T-helper 1 cell (primary cell): ENCODE data around the gene SMYD3.

Experiments
- DNase-seq, 5 donors: peaks; one replicate each; pipeline ENCODE4 v3.0.0-alpha.2; 2012 to 2020

SMYD3 gene

DNA sequence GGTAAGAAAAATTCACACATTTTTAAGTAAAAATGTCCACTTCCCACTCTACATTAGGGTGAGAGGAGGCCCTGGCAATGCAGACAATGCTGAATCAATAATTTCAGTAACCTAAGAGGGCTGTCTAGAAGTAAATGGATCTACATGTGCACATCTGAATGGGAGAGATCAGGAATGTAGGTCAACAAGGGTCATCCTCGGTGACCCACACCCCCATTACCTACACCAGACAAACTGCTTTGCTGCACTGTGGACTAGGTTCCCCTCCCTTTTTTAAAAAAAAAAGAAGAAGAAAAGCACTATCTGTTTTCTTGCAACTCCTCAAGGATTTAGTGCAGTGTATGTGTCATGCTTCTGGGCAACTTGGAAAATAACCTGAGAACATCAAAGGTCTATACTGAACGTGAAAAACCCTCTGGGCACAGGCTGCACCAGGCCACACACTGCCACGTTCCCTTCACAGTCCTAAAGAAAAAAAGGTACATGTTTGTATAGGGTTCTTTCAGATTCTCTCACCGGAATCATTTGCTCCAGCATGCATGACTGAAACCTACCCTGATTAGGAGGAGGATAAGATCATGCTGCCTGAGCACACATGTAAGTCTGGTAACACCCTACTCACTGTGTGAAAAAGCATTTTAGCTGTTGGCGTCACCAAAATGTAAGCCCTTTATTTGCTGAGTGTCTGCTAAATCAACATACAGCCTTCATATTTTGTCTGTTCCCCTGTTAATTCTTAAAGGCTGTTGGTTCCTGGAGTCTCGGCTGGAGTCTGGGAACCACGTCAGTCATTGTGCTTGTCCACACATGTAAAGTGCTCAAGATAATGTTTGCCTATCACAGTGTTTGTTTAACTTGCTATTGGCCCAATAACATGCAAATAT lies 341.0 kb downstream of the SMYD3 start:
- DNase-seq: no peak

DNA sequence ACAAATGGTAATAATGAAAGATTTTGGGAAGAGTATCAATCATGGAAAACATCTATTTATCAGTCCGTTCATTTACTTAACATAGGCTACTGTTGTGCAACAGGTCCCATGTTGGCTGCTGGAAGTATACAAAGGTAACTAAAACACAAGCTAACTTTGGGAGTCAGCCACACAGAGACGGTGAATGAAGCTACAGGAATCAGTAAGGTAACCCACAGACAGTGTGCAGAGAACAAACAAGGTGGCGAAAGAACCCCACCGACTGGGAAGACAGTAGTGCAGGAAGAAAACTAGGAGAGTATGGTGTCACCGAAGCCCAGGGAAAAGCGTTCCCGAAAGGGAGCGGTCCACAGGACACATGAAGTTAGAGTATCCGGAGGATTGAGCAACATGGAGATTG lies 342.3 kb downstream of the SMYD3 start:
- no peak for DNase-seq

DNA sequence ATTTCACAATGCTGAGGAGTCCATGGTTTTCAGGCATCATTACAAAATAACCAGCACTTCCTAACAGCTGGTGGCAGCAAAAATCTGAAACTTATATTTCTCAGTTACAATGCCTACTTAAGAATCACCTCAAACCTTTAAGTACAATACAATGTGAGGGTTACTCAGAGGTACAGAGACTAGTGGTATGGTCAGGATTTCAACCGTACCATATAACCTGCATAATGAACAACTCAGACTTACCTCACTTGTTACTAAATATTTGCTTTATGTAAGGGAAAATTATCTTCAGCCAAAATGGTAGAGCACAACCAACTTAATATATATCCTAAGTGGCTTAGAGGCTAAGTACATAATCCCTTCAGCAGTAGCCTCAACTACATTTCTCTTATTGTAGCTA lies 344.5 kb downstream of the SMYD3 start:
- no peak for DNase-seq

DNA sequence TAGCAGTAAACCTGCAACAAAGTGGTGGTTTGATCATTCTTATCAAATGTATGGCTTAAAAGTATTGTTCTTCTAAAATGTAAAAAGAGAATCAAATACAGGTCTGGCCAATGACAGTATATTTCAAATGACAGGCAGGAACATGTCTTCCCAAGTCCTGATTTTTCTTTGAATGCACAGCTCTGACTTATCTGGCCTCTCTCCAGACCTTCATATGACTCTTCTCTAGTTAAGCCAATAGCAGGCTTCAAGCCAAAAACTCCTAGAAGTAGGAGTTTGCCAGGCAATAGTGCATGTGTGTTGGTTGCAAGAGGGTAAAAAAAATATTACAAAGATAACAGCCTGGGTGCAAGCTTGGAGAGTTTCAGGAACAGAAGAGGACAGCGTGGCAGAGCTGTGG lies 345.5 kb downstream of the SMYD3 start:
- no peak for DNase-seq

DNA sequence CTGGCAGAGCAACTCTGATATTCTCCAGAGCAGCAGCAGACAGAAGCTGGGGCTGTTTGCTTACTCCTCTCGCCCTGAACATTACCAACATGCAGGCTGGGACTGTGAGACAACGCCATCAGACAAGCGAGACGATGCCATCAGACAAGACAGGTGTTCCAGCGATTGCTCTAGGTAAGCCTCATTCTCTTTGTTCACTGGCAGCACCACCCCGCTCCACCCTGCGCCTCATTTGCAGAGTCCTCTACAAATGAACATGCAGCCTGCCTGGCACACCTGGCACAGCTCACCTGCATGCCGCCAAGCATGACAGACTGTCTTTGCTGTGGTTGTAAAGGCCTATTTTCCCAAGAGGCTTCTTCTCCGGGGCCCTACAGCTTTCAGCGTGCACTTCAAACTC lies 346.2 kb downstream of the SMYD3 start:
- DNase-seq: no peak

DNA sequence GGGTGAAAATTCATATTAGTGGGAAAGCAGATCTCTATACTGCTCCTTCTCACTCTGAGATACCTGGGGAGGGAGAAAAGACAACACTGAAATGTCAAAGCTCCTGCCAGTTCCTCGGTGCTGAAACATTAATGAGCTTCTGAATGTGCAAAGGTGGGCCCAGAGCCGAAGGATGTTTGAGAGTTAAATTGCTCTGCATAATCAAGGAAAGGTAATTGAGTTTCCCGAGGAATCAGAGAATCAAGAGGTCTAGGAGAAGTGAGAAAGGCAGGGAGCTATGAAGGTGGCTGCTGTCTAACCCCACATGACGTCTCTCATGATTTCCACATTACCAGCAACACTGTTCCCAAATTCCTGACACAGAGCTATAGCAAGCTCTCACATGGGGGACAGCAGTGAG lies 346.7 kb downstream of the SMYD3 start:
- DNase-seq: no peak

DNA sequence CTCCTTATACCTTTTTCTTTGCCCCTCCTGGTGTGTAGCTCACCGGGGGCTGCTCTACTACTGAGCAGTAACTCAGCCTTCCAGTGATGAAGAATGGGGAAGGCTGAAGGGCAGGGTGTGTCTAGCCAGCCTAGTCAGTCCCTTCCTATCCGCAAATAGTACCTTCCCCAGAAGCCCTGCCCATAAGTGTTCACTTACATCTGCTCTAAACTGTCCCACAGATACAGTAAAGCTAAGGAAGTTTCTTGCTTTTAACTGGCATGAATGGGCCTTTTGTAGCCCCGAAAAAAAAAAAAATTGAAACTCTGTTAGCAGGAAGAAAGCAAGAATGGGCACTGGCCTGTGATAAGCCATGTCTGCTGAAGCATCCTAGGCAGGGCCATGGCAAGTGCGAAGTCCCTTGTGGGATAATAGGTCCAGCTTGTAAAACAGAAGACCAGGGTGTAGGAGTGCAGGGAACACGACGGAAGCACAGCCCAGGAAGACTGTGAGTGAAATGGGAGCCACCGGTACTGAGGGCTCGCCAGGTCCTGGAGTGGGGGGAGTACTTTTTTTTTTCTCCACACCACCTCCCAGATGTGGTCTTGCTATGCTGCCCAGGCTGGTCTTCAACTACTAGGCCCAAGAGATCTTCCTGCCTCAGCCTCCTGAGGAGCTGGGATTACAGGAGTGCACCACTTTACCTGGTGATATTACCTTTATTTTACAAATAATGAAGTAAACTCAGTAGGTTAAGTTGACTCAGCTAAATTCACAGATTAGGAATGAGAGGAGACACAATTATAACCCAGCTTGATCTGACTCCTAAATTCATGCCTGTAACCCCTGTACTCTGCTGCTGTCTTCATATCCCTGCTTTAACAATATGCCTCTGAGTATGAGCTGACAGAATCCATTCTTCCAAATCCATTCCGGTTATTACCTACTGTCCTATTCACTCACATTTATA lies 347.5 kb downstream of the SMYD3 start:
- no peak for DNase-seq

DNA sequence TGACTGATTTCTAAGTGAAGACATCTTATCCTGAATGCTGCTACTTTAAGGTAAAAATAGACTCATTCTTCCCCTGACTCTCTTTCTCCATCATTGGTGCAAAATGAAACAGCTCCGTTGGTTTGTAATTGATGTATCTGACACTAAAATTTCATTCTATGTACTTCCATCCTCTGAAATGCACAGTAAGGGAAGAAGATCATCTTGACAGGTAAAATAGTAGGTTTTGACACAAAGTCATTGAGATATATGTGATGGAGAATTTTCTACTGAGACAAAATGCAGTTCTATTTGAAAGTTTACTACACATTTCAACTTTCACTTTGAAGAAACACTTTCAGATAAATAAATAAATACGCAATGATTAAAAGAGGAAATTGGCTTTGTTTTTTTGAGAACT lies 348.9 kb downstream of the SMYD3 start:
- no peak for DNase-seq

DNA sequence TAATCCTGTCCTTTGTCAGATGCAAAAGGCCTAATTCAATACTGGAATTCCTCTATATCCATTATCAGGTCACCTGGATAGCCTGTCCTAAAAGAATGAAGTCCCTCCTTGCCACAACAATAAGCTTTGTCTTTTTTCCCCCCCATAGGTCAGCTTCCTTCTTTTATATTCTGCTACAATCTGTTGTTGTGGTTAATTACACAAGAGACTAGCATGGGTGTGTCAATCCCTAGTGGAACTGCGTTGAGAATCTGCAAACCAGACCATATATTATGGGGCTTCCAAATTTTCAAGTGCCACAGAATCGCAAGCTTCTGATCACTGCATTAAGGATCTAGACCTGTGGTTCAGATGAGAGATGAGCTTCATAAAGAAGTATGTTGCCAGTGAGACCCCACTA lies 349.6 kb downstream of the SMYD3 start:
- DNase-seq: no peak

DNA sequence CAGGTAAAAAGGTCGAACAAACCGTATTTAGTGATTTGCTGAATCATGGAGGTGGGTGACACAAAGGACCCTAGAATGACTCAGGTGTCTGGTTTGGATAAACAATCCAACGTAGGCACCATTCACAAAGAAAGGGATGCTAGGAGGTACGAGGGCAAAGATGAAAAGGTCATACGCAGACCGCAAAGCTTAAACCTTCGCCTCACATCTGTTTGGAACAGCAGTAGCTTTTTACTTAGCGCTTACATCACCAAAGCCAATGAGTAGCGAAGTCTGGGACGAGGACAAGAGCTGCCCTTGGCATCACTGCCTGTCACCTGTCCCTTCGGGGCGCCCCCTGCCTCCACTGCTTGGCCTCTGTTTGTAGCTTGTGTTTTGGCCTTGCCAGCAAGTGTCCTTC lies 350.2 kb downstream of the SMYD3 start:
- no peak for DNase-seq

DNA sequence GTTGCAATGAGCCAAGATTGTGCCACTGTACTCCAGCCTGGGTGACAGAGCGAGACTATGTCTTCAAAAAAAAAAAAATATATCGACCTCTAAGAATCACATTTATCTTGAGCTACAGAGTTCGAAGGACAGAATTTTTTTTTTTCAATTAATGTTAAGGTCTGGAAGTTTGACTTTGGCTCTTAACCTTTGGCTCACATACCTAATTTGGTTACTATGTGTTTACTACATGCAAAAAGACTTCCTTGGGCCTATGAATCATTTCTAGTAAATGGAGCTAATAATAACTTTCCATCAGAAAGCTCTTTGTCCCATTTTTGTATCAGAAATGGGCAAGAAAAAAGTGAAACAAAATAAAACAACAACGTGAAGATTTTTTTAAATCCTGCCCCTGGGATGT lies 351.2 kb downstream of the SMYD3 start:
- DNase-seq: no peak

DNA sequence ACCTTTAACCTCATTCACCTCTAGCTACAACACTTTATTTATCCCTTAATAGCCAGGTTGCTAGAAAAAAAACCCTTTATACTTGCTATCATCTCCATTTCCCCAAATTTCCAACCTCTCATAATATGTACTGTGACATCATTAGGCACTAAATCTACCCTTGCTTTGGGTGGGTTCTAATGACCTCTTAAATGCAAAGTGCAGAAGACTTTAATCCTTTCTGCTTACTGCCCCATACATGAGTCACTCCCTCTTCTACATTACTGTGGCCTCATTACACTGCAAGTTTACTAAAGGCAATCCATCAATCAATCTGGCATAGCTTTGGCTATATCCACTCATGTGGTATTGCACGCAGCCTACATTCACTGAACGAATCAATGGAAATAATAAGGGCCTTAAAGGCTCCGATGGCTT lies 353.3 kb downstream of the SMYD3 start:
- DNase-seq: no peak

DNA sequence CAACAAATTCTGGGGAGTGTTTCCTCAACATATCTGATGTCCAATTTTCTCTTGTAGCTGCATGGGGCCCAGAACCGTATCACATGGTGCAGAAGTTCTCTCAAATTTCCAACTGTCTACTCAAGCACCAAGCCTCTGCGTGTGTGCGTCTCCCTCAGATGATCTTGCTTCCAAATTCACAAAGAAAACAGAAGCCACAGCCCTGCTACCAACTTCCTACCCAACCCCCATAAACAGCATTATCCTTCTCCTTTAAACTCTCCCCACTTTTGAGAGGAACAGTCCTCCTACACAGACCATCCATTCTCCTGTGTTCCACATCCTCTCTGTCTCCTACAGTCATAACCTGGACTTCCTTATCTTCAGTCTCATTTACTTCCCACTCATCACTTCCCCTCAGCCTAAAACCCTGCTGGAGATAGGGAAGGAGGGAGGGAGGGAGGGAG lies 354.1 kb downstream of the SMYD3 start:
- DNase-seq: no peak

DNA sequence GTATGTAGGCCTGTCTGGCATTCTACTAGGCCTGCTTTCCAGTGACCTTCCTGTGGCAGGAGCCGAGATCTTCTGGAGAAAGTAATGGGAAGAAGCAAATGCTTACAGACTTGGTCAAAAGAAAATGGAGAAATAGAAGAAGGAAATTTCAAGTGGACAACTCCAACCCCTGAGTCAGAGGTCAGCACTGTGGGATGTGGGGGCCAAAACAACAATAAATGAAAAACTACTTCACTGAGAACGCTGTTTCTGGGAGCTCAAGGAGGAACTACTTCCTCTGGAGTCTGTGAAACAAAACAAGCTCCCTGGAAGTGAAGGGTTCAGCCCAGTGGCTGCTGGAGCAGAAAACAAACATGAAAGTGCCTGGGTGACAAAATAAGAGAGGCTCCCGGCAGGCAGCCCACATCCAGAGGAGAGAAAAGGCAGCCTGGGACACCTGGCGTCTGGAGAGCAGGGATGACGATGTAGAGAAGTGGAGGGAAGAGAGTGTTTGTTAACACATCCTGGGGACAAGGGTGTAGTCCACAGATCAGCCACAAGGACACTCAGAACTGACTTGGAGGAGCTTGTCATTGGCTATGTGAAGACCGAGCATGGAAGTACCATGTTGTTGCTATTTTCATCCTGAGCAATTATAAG lies 355.2 kb downstream of the SMYD3 start:
- no peak for DNase-seq

DNA sequence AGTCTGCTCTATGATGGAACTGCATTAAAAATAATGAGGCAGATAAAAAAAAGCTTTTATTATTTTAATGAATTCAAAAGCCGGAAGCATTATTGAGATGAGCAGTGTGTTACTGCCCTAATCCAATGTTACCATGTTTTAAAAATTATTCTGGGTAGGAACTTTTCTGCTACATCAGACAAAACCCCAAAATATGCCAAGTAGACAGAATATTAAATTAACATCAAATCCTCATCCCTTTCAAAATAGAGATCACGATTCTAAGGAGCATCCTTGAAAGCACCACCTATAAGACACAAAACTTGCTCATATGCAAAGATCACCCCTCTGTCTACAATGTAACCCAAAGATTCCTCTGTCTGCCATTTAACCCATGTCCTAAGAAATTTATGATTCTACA lies 357.5 kb downstream of the SMYD3 start:
- no peak for DNase-seq

DNA sequence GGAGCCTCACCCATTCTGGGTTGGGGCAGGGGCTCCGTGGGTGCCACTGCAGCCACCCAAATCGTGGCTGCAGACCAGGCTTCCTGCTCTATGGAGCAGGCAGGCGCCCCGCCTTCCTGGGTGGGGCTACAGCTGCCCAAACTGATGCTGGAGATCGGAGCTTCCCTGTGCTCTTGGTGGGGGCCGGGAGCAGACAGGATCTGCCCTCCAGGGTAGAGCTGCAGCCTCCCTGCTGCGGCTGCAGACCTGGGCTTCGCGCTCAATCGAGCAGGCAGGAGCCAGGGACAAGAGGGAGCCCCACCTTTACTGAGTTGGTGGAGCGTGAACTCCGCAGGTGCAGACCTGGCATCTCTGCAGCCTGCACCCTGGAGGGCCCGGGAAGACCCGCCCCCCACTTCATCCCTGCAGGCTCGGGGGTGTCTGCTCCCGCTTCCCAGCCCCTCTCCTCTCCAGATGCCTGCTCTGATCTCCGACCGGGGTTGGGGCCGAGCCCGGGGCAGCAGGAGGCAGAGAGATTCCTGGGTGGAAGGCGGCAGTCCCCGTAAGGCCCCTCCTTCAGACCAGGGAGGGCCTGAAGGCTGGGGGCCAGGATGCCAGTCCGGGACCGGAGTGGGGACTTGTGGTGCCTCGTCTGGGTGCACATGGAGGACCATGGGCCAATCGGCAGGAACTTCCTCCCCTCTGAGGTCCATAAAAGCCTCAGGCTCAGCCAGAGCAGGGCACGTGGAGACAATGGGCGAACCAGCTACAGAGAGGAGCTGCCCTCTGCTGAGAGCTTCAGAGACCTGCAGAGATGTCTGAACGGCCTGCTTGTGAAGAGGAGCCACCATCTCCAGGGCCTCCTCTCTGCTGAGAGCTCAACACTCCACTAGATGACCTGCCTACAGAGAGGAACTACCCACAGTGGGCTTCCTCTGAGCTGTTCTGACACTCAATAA lies 359.3 kb downstream of the SMYD3 start:
- DNase-seq: no peak

DNA sequence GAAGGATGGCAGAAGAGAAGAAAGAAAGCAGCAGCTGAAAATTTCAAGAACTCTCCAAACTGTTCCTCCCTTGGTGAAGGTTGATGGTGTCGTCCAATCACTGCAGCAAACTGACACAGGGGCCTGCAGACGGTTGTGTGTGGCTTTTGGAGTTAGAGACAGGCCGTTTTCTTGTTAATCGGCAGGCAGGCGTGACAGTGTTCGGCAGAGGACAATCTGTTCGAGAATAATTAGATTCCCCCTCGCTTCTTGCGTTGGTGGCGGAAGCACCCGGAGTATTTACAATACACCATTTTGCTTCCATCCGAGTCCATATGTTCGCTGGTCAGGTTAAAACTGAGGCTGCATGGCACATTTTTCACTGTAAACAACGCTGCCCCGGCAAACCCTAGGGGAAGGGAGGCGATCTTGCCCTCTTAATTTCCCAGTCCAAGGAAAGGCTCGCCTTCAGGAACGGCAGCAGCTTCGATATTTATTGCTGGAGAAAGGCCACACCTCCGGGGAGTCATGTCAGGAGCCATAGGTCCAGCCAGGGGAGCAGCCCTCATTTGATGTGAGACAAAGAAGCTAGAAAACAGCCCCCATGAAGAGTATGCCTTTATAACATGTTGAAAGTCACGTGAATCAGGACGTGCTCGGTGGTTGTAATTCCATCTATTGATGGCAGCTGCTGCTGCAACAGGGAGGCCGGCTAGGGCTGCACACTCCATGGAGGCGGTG lies 360.1 kb downstream of the SMYD3 start:
- DNase-seq: no peak

DNA sequence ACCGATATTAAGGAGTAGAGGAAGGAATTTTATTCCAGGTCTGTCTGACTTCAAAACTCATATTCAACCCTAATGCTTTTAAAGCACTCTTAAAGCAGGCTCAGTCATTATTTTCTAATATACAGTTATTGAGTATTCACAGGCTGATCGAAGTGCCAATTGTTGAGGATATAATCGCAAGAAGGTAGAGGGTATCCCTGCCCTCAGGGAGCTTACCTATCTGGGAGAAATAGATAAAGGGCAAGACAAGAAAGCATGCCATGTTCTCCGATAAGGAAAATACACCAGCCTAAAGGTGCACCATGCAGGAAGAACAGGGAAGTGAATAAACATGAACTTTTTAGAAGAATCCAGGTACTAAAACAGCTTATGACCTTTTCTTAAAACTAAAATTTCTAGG lies 361.2 kb downstream of the SMYD3 start:
- no peak for DNase-seq

DNA sequence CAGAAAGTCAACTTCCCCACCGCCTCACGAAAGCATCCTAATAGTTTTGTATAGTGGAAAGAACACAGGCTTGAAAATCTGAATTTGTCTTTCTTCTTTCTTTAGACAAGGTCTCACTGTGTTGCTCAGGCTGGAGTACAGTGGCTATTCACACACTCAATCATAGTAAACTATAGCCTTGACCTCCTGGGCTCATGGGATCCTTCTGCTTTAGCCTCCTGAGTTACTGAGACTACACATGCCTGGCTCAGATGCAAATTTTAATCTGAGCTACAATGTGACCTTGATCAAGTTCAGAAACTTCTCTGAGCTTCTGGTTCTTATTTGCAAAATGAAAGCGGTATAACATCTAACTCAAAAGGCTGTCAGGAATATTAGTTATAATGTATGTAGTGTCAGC lies 362.1 kb downstream of the SMYD3 start:
- no peak for DNase-seq

DNA sequence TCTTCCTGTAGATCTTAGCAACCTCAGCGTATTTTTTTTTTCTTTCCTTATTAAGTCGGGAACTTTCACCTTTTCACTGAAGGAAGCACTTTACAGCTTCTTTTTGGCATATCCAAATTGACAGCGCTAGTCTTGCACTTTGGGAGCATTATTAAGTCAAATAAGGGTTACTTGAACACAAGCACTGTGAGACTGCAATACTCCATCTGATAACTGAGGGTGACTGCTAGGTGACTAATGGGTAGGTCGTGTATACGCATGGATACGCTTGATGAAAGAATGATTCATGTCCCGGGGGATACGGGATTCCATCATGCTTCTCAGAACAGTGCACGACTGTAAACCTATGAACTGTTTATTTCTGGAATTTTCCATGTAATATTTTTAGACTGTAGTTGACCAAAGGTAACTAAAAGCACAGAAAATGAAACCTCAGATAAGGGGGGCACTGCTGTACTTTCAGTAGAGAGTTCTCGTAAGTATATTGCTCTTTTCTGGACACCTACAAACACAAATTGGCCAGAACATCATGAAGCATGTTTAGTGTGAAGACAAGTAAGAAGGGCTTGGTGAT lies 364.7 kb downstream of the SMYD3 start:
- DNase-seq: no peak

DNA sequence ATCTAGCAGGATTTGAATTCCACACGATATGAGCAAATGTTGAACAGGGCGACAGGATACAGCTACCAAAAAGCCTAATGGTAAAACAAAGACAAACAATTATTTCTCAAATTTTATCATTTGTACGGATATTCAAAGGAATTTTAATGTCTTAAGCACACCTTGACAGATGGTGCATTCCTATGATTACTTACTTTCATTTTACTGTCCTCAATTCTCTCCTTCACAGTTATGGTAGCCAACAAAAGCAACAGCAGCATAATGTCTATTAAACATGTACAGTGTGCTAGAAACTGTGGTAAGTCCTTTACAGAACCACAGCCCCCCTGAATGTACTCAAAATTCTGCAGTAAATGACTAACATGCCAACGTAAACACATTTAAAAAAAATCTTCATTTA lies 365.8 kb downstream of the SMYD3 start:
- DNase-seq: no peak
